BJ (cell line): Measurements from ENCODE around the gene RNF133. TPM values are rescaled to one million over a fixed set of nuclear protein-coding genes. Genes with fewer than 3 reads are reported as not detected.
"Not testable (repeated sequence)": the region's sequence is repeated elsewhere in the genome, so short reads cannot be mapped to it uniquely, and the experiment has no call there.

Source experiments
- CTCF ChIA-PET: fragments of 350-600 bp; formaldehyde crosslinking; extraction: SDS; loops from one replicate; lab custom pipeline; 2021; ENCODE audit warnings: antibody characterized with exemption, inconsistent platforms; lab: Yijun Ruan, JAX
- POLR2A ChIA-PET: fragments of 300-600 bp; sonication (Branson Sonifier 250); formaldehyde crosslinking; extraction: SDS; loops from one replicate; lab custom pipeline; 2021; ENCODE audit warnings: antibody characterized with exemption; lab: Charles Lee
- DNase-seq: peaks from one replicate; pipeline ENCODE4 v3.0.0-alpha.2; 2011; ENCODE audit warnings: low read depth
- H3K27me3 ChIP-seq: 2 replicates; pipeline ENCODE4 v1.6.0; 2011; ENCODE audit warnings: low read length; ENCODE audit not compliant: control insufficient read depth, insufficient read depth
- H3K36me3 ChIP-seq: 2 replicates; pipeline ENCODE4 v1.5.1; 2011; ENCODE audit warnings: low read length; ENCODE audit not compliant: control insufficient read depth, insufficient read depth
- H3K4me3 ChIP-seq: 2 replicates; pipeline ENCODE4 v1.5.1; 2011; ENCODE audit warnings: low read depth, mild to moderate bottlenecking, control low read depth, low read length
- polyA plus RNA-seq: library from polyadenylated mRNA; depleted of rRNA; stranded (reverse); fragments of >200 nt; gene quantifications from 2 replicates; pipeline ENCODE4 v1.2.3, GENCODE V29; 2011
- TF ChIP-seq, protein P1 (sequence below): IDR thresholded peaks from 2 replicates; pipeline ENCODE4 v1.5.1; 2011; ENCODE audit warnings: low read depth, mild to moderate bottlenecking, control low read depth, inconsistent platforms, low read length, moderate library complexity; ENCODE audit not compliant: insufficient read depth

Gene RNF133
- polyA plus RNA-seq, 1 experiment = not detected

DNA sequence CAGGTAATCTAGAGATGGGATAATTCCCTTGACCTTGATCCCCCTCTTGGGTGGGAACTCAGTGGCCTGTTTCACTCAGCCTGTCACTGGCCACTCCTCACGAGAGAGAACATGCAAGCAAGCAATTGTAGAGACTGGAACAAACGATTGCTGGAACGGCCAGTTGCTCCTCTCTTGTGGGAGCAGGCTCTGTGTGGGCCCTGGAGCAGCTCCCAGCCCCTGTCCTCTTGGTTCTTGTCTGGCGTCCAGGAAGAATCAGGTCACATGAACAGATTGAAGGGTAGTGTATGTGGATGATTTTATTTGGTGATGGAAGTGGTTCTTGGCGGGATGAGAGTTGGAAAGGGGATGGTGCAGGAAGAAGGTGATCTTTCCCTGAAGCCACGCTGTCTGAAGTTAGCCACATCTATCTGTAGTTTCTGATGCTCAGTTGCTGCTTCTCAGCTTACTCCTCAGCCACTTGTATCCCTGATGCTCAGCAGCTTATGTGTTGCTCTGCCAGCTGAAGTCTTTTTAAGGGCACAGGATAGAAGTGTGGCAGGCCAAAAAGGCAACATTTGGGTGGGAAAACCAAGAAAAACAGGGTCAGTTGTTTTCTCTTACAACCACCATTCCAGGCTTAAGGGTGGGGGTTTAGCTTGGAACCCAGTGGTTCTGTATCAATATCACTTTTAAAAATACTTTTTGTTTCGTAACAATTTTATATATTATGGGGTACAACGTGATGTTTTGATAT lies 15.9 kb downstream of the RNF133 start:
- Histone ChIP-seq H3K27me3 (no peaks in the 10 kb centered on the region), H3K4me3 (no peak overlapping the region), H3K36me3 (no peaks in the 10 kb centered on the region)
- POLR2A ChIA-PET = no interaction called here
- TF ChIP-seq, protein P1, sequence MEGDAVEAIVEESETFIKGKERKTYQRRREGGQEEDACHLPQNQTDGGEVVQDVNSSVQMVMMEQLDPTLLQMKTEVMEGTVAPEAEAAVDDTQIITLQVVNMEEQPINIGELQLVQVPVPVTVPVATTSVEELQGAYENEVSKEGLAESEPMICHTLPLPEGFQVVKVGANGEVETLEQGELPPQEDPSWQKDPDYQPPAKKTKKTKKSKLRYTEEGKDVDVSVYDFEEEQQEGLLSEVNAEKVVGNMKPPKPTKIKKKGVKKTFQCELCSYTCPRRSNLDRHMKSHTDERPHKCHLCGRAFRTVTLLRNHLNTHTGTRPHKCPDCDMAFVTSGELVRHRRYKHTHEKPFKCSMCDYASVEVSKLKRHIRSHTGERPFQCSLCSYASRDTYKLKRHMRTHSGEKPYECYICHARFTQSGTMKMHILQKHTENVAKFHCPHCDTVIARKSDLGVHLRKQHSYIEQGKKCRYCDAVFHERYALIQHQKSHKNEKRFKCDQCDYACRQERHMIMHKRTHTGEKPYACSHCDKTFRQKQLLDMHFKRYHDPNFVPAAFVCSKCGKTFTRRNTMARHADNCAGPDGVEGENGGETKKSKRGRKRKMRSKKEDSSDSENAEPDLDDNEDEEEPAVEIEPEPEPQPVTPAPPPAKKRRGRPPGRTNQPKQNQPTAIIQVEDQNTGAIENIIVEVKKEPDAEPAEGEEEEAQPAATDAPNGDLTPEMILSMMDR = no peak
- DNase-seq = no peak
- CTCF ChIA-PET = no interaction called here

DNA sequence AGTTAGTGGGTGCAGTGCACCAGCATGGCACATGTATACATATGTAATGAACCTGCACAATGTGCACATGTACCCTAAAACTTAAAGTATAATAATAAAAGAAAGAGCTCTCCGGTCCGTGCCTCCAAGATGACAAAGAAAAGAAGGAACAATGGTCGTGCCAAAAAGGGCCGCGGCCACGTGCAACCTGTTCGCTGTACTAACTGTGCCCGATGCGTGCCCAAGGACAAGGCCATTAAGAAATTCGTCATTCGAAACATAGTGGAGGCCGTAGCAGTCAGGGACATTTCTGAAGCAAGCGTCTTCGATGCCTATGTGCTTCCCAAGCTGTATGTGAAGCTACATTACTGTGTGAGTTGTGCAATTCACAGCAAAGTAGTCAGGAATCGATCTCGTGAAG lies 17.7 kb downstream of the RNF133 start:
- DNase-seq, POLR2A ChIA-PET, H3K27me3 ChIP-seq, H3K36me3 ChIP-seq, CTCF ChIA-PET, H3K4me3 ChIP-seq: not testable (repeated sequence)

DNA sequence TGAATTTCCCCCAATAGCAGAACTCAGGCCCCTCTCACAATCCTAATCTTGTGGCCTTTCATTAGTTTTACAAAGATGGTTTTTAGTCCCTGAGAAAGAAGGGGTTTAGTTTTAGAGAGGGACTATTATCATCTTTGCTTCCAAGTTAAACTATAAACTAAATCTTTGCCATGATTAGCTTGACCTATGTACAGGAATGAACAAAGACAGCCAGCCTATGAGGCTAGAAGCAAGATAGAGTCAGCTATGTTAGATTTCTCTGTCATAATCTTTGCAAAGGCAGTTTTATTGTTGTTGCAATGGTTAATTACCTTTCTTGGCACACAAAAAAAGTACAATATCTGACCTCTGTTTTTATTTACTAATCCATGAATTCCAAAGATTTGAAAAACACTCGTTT lies 19.1 kb downstream of the RNF133 start:
- TF ChIP-seq, protein P1 = no peak
- no peak for DNase-seq
- no peaks in the 10 kb centered on the region for H3K36me3 ChIP-seq
- no peak overlapping the region for H3K4me3 ChIP-seq
- ChIA-PET POLR2A (no interaction called here), CTCF (no interaction called here)
- no peaks in the 10 kb centered on the region for H3K27me3 ChIP-seq

DNA sequence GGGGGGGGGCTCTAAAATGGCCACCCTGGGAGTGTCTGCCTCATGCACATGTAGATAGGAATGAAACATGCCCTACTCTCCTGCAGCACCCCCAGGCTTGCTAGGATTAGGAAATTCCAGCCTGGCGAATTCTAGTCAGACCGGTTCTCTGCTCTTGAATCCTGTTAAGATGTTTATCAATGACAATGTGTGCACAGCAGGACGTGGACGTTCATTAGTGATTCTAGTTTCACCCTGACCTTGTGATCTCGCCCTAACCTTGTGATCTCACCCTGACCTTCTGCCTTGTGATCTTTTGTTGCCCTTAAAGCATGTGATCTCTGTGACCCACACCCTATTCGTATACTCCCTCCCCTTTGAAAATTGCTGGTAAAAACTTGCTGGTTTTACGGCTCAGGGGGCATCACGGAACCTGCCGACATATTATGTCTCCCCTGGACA lies 19.6 kb downstream of the RNF133 start:
- DNase-seq, H3K27me3 ChIP-seq, H3K36me3 ChIP-seq, CTCF ChIA-PET, H3K4me3 ChIP-seq, POLR2A ChIA-PET: not testable (repeated sequence)

DNA sequence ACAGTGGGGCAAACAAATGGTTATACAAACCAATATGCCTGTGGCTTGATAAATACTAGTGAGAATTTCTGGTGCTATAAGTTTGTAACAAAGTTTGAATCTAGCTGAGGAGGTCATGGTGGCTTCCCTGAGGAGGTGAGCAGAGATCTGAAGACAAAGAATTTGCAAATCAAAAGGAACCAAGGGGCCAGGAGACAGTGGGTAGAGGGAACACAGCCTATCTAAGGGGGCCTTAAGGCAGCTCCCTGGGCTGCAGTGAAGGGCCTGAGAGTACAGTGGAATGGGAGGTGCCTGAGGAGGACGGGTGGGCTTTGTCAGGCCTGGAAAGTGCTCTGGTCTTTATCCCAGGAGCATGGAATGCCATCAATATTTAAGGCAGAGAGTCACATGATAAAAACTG lies 21.8 kb downstream of the RNF133 start:
- TF ChIP-seq, protein P1 = no peak
- H3K27me3 ChIP-seq = no peaks in the 10 kb centered on the region
- H3K36me3 ChIP-seq = no peaks in the 10 kb centered on the region
- no peak overlapping the region for H3K4me3 ChIP-seq
- ChIA-PET CTCF (no interaction called here), POLR2A (no interaction called here)
- DNase-seq = no peak

DNA sequence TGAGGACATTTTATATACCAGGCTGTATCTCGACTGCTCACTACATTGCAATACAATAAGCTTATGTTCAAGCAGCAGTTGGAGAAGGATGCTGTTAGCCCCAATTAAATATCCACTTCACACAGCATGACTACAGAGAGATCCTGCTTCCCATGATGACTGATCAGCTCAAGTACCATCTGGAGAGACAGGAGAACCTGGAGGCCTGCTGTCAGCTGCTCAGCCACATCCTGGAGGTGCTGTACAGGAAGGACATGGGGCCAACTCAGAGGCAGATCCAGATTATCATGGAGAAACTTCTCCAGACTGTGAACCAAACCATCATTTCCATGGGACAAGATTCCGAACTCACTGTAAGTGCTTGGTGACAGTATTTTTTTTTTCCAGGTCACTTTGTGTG lies 22.5 kb downstream of the RNF133 start:
- ChIA-PET CTCF (no interaction called here), POLR2A (no interaction called here)
- Histone ChIP-seq H3K36me3 (no peaks in the 10 kb centered on the region), H3K27me3 (no peaks in the 10 kb centered on the region), H3K4me3 (no peak overlapping the region)
- TF ChIP-seq, protein P1 = no peak
- no peak for DNase-seq
